ENCODE measurements around the gene CIITA. TPM values are rescaled to one million over a fixed set of nuclear protein-coding genes. Genes with fewer than 3 reads are reported as not detected.

CIITA gene
- total RNA-seq, 1 experiment from 2014 or later = 0.26 TPM

- H3K4me3 Mint-ChIP-seq = no peak overlapping the region
- DNase-seq (ENCODE audit: low spot score) = no peak
- ATAC-seq = no peak
- H3K36me3 Mint-ChIP-seq = peaks cover 5% of the 10 kb centered on the region; the same call in 1 of the 2 replicates
- CTCF ChIA-PET = interaction anchor here (0.7 to 5.5 kb wide), 15 partner anchors 11 to 442 kb away, joined by 3 to 70 read pairs (median 6); partner anchors contain the start of genes DEXI and SOCS1
- POLR2A ChIA-PET = no interaction called here
- peaks cover 4% of the 10 kb centered on the region for H3K4me1 Mint-ChIP-seq
- no peaks in the 10 kb centered on the region for H3K27me3 Mint-ChIP-seq (ENCODE audit: low read depth)
- no peak for TF ChIP-seq ZBTB43 (CRISPR knock-in tag; IDR thresholded peaks at IDR 0.05)
- no peaks in the 10 kb centered on the region for H3K9me3 Mint-ChIP-seq
- H3K27ac Mint-ChIP-seq = no peak overlapping the region; the same call in 1 of the 2 replicates
Observed at GRCh38 chr16:10964891-10965326, 87.9 kb downstream of the CIITA start.

GRCh38 chr16:10965440-10966061 is 88.5 kb downstream of the CIITA start:
- CTCF ChIA-PET = interaction anchor here (2.0 to 5.5 kb wide), 4 partner anchors 14 to 391 kb away, joined by 8 to 70 read pairs (median 18); partner anchors contain the start of gene SOCS1
- no peak overlapping the region for H3K4me3 Mint-ChIP-seq
- POLR2A ChIA-PET = no interaction called here
- ATAC-seq (no peak), DNase-seq (ENCODE audit: low spot score) (no peak)
- peaks cover 5% of the 10 kb centered on the region; the same call in 1 of the 2 replicates for H3K36me3 Mint-ChIP-seq
- H3K27me3 Mint-ChIP-seq (ENCODE audit: low read depth) = no peaks in the 10 kb centered on the region
- H3K9me3 Mint-ChIP-seq = no peaks in the 10 kb centered on the region
- H3K4me1 Mint-ChIP-seq = peaks cover 4% of the 10 kb centered on the region
- TF ChIP-seq ZNF425 (CRISPR knock-in tag; conservative IDR thresholded peaks at IDR 0.05) (no peak), NFYB (CRISPR knock-in tag; conservative IDR thresholded peaks at IDR 0.05; ENCODE audit: low read depth) (no peak), CREM (CRISPR knock-in tag; IDR thresholded peaks at IDR 0.05) (no peak), JAZF1 (CRISPR knock-in tag; IDR thresholded peaks at IDR 0.05) (no peak), ZBTB43 (CRISPR knock-in tag; IDR thresholded peaks at IDR 0.05) (no peak), AR (CRISPR knock-in tag; IDR thresholded peaks at IDR 0.05) (no peak), ATF6 (CRISPR knock-in tag; IDR thresholded peaks at IDR 0.05) (no peak), ERG (CRISPR knock-in tag; IDR thresholded peaks at IDR 0.05) (no peak), E2F4 (CRISPR knock-in tag; IDR thresholded peaks at IDR 0.05; ENCODE audit: borderline replicate concordance, low read depth) (no peak)
- no peak overlapping the region for H3K27ac Mint-ChIP-seq
